Hepatocyte (in vitro differentiated cells): ENCODE results near the gene PRRX1. TPM values are rescaled to one million over a fixed set of nuclear protein-coding genes. Genes with fewer than 3 reads are reported as not detected.
A peak's percentile ranks its signal among the peaks of the same experiment; 100 is the strongest.

Experiments
- DNase-seq: peaks from one replicate; pipeline ENCODE4 v3.0.0-alpha.2; 2016; ENCODE audit warnings: low spot score
- H2AFZ ChIP-seq: fragments of 200-600 bp; sonication (generic); 2 replicates; pipeline ENCODE4 v1.6.0; 2016; ENCODE audit warnings: antibody characterized with exemption, mild to moderate bottlenecking
- H3K27ac ChIP-seq: fragments of 200-600 bp; sonication (generic); 2 replicates; pipeline ENCODE4 v1.5.1; 2016; ENCODE audit warnings: mild to moderate bottlenecking
- H3K27me3 ChIP-seq: fragments of 200-600 bp; sonication (generic); 2 replicates; pipeline ENCODE4 v1.6.1; 2016
- H3K36me3 ChIP-seq: fragments of 200-600 bp; sonication (generic); replicated peaks from 2 replicates; pipeline ENCODE4 v1.5.1; 2016; ENCODE audit warnings: low read depth; ENCODE audit not compliant: insufficient read depth
- H3K4me1 ChIP-seq: fragments of 200-600 bp; sonication (generic); 2 replicates; pipeline ENCODE4 v1.5.1; 2016; ENCODE audit warnings: mild to moderate bottlenecking, moderate library complexity; ENCODE audit not compliant: insufficient read depth
- H3K4me2 ChIP-seq: fragments of 200-600 bp; sonication (generic); 2 replicates; pipeline ENCODE4 v1.6.0; 2016
- H3K4me3 ChIP-seq: fragments of 200-600 bp; sonication (generic); 2 replicates; pipeline ENCODE4 v1.5.1; 2016; ENCODE audit warnings: mild to moderate bottlenecking
- H3K79me2 ChIP-seq: fragments of 200-600 bp; sonication (generic); 2 replicates; pipeline ENCODE4 v1.6.0; 2017; ENCODE audit warnings: mild to moderate bottlenecking
- H3K9me2 ChIP-seq: fragments of 200-600 bp; sonication (generic); replicated peaks from 2 replicates; pipeline ENCODE4 v1.6.0; 2017; ENCODE audit warnings: mild to moderate bottlenecking; ENCODE audit not compliant: insufficient read depth
- H3K9me3 ChIP-seq: fragments of 200-600 bp; sonication (generic); 2 replicates; pipeline ENCODE4 v1.5.1; 2016; ENCODE audit warnings: low read depth, mild to moderate bottlenecking
- H4K20me1 ChIP-seq: fragments of 200-600 bp; sonication (generic); 2 replicates; pipeline ENCODE4 v1.6.0; 2016; ENCODE audit warnings: mild to moderate bottlenecking; ENCODE audit not compliant: insufficient read depth, poor library complexity, severe bottlenecking
- CTCF ChIP-seq: fragments of 200-600 bp; sonication (generic); IDR thresholded peaks from 2 replicates; pipeline ENCODE4 v1.5.1; 2016; ENCODE audit warnings: antibody characterized with exemption, mild to moderate bottlenecking; ENCODE audit not compliant: poor library complexity
- EZH2 ChIP-seq: fragments of 200-600 bp; sonication (generic); IDR thresholded peaks from 2 replicates; pipeline ENCODE4 v1.6.1; 2016; ENCODE audit warnings: antibody characterized with exemption, mild to moderate bottlenecking, borderline replicate concordance
- EZH2phosphoT487 ChIP-seq: fragments of 200-600 bp; sonication (generic); IDR thresholded peaks from one replicate; pipeline ENCODE4 v1.6.1; 2018; ENCODE audit warnings: antibody characterized with exemption, mild to moderate bottlenecking, low read depth, moderate library complexity; ENCODE audit not compliant: unreplicated experiment, severe bottlenecking
- WGBS: methylation state at CpG from one replicate; pipeline ENCODE4 v1.1.6; 2016; ENCODE audit warnings: low lambda C conversion rate; ENCODE audit errors: missing lambda C conversion rate; 5-methylcytosine and 5-hydroxymethylcytosine counted together
- polyA plus RNA-seq: library from polyadenylated mRNA; unstranded; fragments of >200 nt; fragmentation: Nextera tagmentation; extraction: Ambion mirVana; gene quantifications from 2 replicates; pipeline ENCODE4 v1.2.1, GENCODE V29; 2016
- total RNA-seq: library from RNA; depleted of rRNA; stranded (reverse); fragments of >200 nt; gene quantifications from 2 replicates; pipeline ENCODE4 v1.2.3, GENCODE V29; 2014

The PRRX1 gene
- total and polyA plus RNA-seq, 2 experiments from 2014 or later, result 9.8 to 42.3 TPM

- peak overlapping the region; percentile 87 for H3K4me2 ChIP-seq
- no peak for TF ChIP-seq CTCF
- TF ChIP-seq EZH2phosphoT487, result no peak
- no peak for TF ChIP-seq EZH2
- peaks cover 25% of the 10 kb centered on the region for H3K4me1 ChIP-seq
- H3K9me3 ChIP-seq, result no peaks in the 10 kb centered on the region
- no peaks in the 10 kb centered on the region for H3K36me3 ChIP-seq
- H3K27me3 ChIP-seq, result peaks cover 96% of the 10 kb centered on the region
- peak overlapping the region; percentile 15 for H2AFZ ChIP-seq
- no peak for DNase-seq
- H3K79me2 ChIP-seq, result peaks cover 35% of the 10 kb centered on the region
- H3K4me3 ChIP-seq, result peak overlapping the region; percentile 27
- 3% methylated on average over 11 of the region's 11 CpGs for WGBS
- no peaks in the 10 kb centered on the region for H4K20me1 ChIP-seq
- no peaks in the 10 kb centered on the region for H3K9me2 ChIP-seq
- peak overlapping the region; percentile 94 for H3K27ac ChIP-seq
Measured at GRCh38 chr1:170662561-170663403, 1.1 kb upstream of the PRRX1 start.

GRCh38 chr1:170663404-170664092 is 383 bp upstream of the PRRX1 start:
- TF ChIP-seq EZH2 (peak; percentile 78), CTCF (no peak)
- DNase-seq, result no peak
- Histone ChIP-seq H3K9me3 (no peaks in the 10 kb centered on the region), H2AFZ (no peak overlapping the region), H3K36me3 (no peaks in the 10 kb centered on the region), H3K9me2 (no peaks in the 10 kb centered on the region), H3K4me1 (peaks cover 25% of the 10 kb centered on the region), H3K4me2 (peak overlapping the region; percentile 87), H4K20me1 (no peaks in the 10 kb centered on the region), H3K4me3 (peak overlapping the region; percentile 67), H3K27me3 (peaks cover 96% of the 10 kb centered on the region), H3K79me2 (peaks cover 42% of the 10 kb centered on the region), H3K27ac (peak overlapping the region; percentile 94)
- WGBS, result under 1% methylated on average over 6 of the region's 12 CpGs

- Histone ChIP-seq H3K27me3 (peaks cover 96% of the 10 kb centered on the region), H3K36me3 (no peaks in the 10 kb centered on the region), H3K9me2 (no peaks in the 10 kb centered on the region), H4K20me1 (no peaks in the 10 kb centered on the region), H3K4me2 (peak overlapping the region; percentile 87), H2AFZ (peak overlapping the region; percentile 21), H3K27ac (peak overlapping the region; percentile 94), H3K4me3 (peak overlapping the region; percentile 67), H3K9me3 (no peaks in the 10 kb centered on the region), H3K79me2 (peaks cover 54% of the 10 kb centered on the region), H3K4me1 (peaks cover 19% of the 10 kb centered on the region)
- 4% methylated on average over 37 of the region's 37 CpGs for WGBS
- no peak for TF ChIP-seq EZH2
- no peak for TF ChIP-seq EZH2phosphoT487
- peak; percentile 22 for TF ChIP-seq CTCF
- DNase-seq, result peak; percentile 47
Measured at GRCh38 chr1:170664828-170665612, 1.1 kb downstream of the PRRX1 start.
